DMS153 treated with DMSO at 0.1 percent for 48 hours (cell line): ENCODE results near the gene PEX16.
A peak's percentile ranks its signal among the peaks of the same experiment; 100 is the strongest.
"Not testable (repeated sequence)": the region's sequence is repeated elsewhere in the genome, so short reads cannot be mapped to it uniquely, and the experiment has no call there.

Experiments
- DNase-seq: peaks from one replicate; lab custom pipeline; 2025; ENCODE audit not compliant: unreplicated experiment; lab: John Stamatoyannopoulos, UW

PEX16 gene

DNA sequence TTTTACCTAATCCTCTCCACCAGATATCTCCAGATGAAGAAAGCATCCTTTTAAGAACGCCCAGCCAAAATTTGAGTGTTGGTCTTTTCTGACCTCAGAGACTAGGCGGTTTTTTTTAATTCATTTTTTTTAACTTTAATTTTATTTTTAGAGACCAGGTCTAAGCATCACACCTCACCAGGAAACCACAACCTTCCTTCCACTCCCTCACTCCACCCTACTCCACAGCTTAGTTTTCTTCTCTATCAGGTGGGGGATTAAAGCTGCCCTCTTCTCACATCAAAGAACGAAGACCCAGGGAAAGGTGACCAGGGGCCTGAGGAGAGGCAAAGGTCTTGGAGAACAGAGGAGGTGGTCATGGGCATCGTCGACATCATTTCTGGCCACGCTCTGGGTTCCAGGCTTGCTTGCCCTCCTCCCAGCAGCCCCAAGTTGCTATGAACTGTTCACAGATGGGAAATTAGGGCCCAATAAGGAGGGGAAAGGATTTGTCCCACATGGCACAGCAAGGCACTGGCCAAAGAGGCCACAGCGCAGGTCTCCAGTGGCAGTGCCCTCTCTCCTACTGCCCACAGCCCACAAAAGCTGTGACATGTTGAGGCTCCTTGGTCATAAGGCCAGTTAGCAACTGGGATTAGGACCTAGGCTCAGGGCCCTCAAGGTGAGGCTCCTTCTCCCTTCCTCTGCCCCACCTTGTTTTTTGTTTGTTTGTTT is 1.4 kb upstream of the PEX16 start:
- DNase-seq: no peak

DNA sequence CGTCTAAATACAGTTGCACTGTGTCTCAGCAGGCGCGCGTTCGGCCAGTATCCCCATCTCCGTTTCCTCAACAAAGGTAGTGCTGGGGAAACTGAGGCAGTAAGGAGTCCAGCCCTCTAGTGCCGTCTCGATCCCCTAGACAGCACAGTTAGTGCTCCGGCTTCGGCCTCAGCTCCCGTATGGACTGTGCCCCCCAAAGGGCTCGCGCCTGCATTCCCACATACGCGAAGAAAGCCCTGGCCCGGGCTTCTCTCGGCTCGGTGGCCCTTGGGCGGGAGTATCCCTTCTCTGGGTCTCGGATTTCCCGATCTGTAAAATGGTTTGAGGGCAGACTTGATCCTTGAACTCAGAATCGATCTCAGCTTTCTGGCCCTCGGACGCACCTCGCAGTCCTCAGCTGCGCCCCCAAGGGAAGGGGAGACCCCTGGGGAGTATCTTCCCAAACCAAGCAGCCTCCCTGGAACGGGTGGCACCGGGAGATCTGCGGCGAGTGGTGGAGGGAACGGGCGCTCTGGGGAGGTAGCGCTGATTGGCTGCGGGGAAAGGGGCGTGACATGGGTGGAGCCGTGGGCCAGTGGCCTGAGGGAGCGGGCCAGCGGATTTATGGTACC is 759 bp upstream of the PEX16 start:
- peak; percentile 57 for DNase-seq

DNA sequence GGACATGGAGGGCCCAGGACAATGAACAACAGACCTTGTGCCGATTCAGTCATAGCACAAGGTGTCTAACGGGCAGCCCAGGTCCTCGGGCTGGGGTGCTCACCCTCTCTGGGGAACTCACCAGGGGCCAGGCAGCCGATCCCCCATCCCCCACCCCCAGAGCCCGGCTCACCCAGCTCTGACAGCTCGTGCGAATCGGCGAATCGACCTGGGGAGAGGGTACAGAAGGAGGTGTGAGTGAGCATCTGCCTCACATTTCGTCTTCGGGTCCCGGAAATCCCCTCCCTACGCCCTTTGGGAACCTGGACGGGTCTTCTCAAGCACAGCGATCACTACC is 423 bp downstream of the PEX16 start:
- DNase-seq: no peak

DNA sequence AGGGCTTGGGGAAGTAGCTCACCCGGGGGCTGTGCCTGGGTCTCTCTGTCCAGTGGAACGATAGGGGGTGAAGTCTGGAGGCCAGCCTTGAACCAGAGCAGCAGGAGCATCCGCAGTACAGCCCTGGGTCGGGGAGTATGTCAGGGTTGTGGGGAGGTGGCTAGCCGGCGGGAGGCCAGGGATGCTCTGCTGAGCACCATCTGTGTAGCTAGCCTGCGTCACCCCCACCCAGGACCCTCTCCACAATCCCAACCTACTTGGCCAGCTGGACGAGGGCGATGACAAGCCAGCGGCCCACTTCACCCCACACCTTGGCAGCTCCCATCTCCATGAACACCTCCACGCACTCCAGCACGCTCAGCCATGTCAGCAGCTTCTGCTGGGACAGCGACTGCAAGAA is 2.2 kb downstream of the PEX16 start:
- no peak for DNase-seq

DNA sequence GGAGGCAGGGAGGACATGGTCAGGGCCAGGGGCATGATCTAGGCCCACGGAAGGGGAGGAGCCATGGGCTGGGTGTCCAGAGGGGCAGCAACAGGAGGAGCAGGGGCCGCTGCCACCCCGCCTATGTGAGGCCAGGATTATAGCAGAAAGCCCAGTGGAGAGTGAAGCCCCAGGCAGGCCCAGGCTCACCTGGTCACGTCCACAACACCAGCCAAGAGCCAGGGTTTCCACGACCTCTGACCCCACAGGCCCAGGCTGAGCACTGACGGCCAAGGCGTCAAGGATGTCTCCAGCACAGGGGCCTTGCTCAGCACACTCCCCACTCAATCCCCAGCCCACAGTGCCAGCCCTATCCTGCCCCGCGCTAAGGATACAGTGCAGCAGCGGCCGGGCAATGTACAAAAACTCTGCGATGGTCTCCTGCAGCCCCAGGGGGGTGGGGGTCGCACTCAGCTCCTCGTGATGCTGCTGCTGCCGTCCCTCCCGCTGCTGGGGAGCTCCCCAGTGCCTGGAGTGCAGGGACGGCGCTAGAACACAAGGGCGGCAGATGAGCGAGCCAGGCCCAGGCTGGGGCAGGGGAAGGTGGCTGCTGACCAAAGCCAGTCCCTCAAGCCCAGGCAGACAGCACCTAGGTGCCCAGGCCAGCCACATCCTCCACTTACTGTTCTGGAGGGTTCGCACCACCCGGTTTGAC is 3.6 kb downstream of the PEX16 start:
- DNase-seq: no peak

DNA sequence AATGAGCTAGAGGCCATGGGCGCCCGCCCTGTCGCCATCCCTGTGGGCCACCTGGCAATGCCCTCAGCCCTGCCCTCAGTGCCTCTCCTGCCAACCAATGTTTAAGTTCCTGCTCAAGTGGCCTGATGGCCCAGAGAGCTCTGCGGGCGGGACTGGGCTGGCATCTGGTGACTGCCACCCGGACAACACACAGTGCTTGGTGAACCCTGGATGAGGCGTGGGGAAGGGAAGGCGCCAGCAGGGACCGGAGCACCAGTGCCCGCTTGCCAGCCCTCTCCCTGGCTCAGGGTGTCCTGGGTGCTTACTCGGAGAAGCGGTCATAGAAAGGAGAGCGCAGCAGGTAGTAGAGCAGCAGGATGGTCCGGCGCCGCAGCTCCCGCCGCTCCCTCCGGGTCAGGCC is 4.2 kb downstream of the PEX16 start:
- no peak for DNase-seq

DNA sequence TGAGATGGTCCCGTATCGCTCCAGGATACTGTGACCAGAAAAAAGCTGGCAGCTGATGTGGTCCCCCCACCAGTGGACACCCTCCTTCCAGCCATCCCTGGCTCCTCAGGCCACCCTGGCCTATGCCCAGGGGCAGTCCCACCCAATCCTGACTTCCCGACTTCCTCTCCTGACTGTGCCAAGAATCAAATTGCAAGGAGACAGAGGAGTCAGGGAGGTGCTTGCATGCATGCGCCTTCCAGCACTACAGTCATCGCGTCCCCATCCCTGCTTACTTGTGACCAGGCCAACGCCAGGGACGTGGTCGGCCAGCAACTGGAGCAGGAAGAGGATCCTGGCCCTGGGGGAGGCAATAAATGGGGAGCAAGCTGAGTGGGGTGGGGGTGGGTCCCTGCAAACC is 7.1 kb downstream of the PEX16 start:
- DNase-seq: no peak

DNA sequence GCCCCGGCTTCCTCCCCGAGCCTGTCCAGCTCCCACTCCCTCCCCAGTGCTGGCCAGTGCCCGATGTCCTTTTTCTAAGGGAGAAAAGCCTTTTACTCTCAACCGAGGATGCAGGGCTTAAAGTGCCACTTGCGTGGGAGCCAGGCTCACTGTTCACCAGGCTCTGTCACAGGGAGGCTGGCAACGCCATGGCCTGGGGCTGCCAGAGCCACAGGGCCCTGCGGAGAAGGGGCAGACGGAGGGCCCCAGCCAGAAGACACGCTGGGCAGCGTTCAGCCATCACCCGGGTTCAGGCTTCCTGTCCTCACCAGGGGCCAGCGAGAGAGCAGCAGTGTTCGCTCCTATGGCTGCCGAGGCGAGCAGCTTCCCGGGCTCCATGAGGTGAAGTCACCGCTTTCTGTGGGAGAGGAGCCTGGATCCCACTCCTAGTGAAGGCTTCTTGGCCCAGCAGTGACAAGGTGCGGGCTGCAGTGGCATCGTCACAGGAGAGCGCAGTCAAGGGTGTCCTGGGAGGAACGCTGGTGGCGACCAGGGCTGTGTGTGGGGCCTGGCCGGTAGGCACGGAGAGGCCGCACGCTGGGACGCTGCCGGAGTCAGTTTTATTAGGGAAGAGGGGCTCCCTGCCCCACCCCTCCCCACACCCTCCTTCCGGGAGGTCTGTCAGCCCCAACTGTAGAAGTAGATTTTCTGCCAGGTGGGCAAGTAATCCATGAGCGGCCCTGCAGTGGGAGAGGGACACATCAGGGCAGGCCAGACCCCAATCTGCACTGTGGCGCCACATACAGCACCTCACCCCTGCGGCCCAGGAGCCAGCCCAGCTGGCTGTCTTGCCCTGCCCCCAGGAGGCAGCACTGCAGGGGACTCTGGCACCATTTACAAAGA is 7.8 kb downstream of the PEX16 start:
- DNase-seq: no peak

DNA sequence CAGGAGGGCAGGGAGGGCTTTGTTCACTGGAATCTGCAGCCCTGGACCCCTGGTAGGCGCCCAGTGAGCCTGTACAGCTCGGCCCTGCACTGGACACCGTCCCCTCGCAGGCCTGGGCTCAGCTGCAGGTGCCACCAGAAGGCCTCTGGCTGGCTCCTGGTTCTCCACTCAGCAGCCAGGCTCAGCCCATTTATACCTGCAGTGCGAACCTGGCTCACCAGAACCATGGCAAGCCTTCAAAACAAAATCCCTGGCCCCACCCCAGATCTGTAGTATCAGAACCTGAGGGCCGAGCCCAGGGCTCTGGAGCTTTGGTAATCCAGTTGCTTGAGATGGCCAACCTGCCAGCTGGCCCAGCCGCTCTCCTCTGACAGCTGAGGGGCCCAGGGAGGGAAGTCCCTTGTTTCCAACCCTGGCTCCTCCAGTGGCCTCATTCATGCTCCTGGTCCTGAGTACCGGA is 9.7 kb downstream of the PEX16 start:
- DNase-seq: no peak

DNA sequence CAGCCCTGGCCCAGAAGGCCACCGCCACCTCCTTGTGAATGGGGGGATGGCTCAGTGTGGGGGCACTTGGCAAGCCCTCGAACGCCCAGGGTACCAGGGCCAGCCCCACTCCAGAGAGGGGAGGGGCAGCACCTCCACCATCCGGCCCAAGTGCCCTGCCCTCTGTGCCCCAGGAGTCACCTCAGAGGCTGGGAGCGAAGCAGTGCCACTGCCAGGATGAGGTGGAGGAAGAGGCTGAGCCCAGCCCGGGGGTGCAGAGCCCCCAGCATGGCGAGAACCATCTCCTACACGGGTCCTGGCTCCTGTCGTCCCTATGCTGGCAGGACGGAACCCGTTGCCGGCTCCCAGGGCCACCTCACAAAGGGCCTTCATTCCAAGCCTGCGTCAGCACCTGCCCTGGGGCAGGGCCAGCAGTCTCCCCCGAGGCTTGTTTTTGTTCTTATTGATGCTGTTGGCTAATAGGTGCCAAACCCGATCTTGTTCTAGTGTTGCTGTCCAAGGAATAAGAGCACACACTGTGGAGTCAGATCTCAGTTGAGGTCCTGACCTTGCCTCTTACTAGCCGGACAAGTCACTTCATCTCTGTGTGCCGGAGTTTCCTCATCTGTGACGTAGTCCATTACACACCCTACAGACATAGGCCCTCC is 10.6 kb downstream of the PEX16 start, which contains the start of gene FREY1:
Gene FREY1, minus strand, starts transcription at position 307 of the 647 bp plus-strand sequence. Its CDS starts 26 bp downstream, at position 281.
- no peak for DNase-seq

DNA sequence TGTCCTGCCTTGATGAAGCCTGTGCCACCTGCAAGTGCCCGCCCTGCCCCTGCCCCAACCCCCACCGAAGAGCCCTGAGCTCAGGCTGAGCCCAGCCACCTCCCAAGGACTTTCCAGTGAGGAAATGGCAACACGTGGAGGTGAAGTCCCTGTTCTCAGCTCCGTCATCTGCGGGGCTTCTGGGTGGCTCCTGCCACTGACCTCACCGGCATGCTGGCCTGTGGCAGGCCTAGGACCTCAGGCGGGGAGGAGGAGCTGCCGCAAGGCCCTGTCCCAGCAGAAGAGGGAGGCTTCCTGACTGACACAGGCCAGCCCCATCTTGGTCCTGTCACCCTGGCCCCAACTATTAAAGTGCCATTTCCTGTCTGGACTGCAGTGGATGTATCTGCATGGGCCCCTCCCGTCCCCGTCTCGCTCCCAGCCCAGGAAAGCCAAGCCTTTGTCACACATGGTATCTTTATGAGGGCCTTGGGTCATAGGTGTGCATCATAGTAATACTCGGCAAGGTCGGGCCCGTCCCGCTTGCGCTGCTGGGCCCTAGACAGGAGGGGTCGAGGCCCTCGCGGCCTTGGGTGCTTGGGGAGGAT is 11.5 kb downstream of the PEX16 start:
- no peak for DNase-seq

DNA sequence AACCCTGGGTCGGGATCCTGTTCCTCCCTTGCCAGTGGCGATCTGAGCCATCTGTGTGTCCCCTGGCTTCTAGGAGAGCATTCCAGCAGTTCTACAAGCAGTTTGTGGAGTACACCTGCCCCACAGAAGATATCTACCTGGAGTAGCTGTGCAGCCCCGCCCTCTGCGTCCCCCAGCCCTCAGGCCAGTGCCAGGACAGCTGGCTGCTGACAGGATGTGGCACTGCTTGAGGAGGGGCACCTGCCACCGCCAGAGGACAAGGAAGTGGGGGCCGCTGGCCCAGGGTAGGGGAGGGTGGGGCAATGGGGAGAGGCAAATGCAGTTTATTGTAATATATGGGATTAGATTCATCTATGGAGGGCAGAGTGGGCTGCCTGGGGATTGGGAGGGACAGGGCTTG is 12.1 kb downstream of the PEX16 start:
- not testable (repeated sequence) for DNase-seq

DNA sequence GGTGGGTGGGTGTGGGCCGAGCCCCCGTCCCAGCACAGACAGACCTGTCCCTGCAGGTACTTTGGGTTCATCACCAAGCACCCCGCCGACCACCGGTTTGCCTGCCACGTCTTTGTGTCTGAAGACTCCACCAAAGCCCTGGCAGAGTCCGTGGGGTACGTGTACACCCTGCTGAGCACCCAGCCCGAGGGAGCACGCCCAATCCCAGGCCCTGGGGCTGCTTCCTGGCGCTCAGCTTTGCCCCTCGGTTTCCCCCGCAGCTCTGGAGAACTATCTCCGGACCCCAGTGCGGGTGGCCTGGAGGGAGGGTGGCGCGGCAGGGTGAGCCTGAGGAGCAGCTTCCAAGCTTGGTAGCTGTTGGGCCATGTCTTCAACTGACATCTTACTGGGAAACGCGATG is 12.6 kb downstream of the PEX16 start:
- DNase-seq: no peak

DNA sequence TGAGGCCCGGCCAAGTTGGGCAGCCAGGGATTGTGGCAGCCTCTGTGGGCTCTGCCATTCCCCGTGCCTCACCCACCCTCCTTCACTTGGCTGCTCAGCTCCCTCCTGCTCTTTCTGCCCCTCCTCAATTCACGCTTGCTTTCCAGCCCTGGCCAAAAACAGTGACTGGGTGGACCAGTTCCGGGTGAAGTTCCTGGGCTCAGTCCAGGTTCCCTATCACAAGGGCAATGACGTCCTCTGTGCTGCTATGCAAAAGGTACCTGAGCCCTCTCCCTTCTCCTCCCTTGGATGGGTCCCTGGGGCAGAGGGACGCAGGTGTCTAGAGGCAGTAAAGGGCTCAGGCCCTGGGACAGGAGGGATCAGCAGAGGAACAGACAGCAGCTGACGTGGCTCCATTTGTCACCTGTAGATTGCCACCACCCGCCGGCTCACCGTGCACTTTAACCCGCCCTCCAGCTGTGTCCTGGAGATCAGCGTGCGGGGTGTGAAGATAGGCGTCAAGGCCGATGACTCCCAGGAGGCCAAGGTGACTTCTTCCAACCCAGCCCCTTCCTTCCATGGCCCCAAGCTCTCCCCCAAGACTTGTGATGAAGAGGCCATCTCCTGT is 13.3 kb downstream of the PEX16 start:
- no peak for DNase-seq

DNA sequence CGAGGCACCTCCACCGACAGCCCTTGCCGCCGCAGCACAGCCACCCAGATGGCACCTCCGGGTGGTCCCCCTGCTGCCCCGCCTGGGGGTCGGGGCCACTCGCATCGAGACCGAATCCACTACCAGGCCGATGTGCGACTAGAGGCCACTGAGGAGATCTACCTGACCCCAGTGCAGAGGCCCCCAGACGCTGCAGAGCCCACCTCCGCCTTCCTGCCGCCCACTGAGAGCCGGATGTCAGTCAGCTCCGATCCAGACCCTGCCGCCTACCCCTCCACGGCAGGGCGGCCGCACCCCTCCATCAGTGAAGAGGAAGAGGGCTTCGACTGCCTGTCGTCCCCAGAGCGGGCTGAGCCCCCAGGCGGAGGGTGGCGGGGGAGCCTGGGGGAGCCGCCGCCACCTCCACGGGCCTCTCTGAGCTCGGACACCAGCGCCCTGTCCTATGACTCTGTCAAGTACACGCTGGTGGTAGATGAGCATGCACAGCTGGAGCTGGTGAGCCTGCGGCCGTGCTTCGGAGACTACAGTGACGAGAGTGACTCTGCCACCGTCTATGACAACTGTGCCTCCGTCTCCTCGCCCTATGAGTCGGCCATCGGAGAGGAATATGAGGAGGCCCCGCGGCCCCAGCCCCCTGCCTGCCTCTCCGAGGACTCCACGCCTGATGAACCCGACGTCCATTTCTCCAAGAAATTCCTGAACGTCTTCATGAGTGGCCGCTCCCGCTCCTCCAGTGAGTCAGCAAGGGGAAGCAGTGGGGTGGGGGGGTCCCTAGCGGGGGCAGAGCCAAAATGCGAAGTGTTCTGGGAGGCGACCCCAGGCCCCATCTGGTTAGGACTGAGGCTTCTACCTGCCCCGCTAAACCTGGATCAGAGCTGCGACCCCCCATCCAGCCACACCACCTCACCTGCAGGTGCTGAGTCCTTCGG is 15.0 kb downstream of the PEX16 start:
- no peak for DNase-seq

DNA sequence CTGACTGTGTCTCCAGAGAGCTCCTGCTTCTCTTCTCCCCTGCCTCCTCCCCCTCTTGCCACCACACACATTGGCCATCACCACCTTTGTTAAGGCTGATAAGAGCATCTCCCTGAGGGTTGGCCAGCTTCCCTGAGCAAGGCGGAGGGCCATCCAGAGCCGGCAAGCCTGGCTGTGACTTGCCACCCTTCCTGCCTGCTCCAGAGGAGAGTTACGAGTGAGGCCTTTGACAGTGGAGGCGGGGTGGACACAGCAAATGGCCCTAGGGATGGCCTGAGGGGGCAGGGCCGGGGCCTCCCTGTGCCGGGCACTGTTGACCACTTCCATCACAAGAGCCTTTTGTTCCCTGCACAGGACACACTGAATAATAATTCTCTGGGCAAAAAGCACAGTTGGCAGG is 16.1 kb downstream of the PEX16 start:
- no peak for DNase-seq

DNA sequence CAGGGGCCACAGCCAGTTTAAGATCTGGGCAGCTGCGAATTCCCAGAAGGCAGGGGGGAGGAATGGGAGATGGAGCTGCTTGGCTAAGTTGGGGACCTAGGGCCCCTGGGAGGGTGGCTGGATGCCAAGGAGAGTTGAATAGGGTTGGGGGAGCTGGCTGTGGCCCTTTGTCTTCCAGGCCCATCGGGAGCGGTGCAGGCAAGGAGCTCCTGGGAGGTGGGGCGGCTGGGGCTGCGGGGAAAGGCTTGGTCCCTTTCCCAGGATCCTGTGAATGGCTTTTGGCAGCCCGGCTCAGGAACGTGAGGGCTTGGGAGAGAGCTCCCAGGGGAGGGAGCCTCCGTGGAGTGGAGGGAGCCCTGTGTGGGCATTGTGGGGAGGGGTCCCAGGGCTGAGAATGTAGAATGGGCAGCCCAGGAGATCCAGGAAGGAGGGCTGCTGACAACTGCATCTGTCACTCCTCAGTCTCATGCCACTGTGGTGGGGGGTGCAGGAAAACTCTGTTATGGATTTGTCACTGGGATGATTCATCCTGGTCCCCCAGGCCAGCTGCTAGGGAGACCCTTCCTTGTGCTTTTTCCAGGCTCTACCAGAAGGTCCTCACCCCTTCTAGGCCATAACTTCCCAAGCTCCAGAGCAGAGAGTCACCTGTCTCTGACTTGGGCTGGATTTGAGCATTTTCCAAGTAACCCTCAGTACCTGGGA is 16.6 kb downstream of the PEX16 start:
- DNase-seq: no peak

DNA sequence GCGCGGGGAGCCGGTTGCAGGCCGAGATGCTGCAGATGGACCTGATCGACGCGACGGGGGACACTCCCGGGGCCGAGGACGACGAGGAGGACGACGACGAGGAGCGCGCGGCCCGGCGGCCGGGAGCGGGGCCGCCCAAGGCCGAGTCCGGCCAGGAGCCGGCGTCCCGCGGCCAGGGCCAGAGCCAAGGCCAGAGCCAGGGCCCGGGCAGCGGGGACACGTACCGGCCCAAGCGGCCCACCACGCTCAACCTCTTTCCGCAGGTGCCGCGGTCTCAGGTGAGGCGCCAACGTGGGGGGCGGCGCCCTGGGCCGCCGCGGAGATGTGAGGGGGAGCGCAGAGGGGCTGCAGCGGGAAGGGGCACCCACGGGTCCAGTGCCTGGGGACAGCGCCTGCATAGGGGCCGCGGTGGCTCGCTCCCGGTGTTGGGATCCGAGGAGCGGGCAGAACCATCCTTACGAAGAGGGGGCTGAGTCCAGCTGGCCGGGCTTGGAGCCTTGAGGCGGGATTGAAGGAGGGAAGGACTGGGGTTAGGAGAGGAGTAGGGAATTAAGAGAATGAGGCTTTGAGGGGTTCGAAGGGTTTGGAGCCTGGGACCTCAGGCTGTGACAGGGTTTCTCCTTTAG is 17.4 kb downstream of the PEX16 start:
- DNase-seq: not testable (repeated sequence)
